Activated naive CD4-positive, alpha-beta T cell treated with anti-CD3 and anti-CD28 coated beads, Interleukin-2, amount 10 ng/mL, durations not matched to agents 7 days and 5 days (primary cell): ENCODE data around the gene MAL.

Source experiments
- CTCF ChIA-PET: fragments of 350-600 bp; sonication (Branson Sonifier 250); formaldehyde crosslinking; loops from one replicate; lab custom pipeline; 2021; ENCODE audit warnings: antibody characterized with exemption; lab: Charles Lee
- DNase-seq: peaks from one replicate; pipeline ENCODE4 v3.0.0-alpha.2; 2020
- H3K27ac Mint-ChIP-seq: one replicate; pipeline ENCODE4 v1.8.0; 2021; ENCODE audit warnings: mild to moderate bottlenecking, moderate library complexity, mixed read lengths
- H3K27me3 Mint-ChIP-seq: one replicate; pipeline ENCODE4 v1.8.0; 2021; ENCODE audit warnings: mild to moderate bottlenecking, mixed read lengths
- H3K36me3 Mint-ChIP-seq: one replicate; pipeline ENCODE4 v1.8.0; 2021; ENCODE audit warnings: mixed read lengths
- H3K4me1 Mint-ChIP-seq: one replicate; pipeline ENCODE4 v1.8.0; 2021; ENCODE audit warnings: mixed read lengths
- H3K4me3 Mint-ChIP-seq: one replicate; pipeline ENCODE4 v1.8.0; 2021; ENCODE audit warnings: mild to moderate bottlenecking, moderate library complexity, mixed read lengths
- H3K9me3 Mint-ChIP-seq: one replicate; pipeline ENCODE4 v1.8.0; 2021; ENCODE audit warnings: mixed read lengths

Gene MAL

GRCh38 chr2:95026471-95027368, 1.2 kb downstream of the MAL start:
- CTCF ChIA-PET: interaction anchor here (7.5 to 9.6 kb wide), 2 partner anchors 52 to 92 kb away, joined by 190 to 489 read pairs; partner anchors contain the start of gene MRPS5
- Mint-ChIP-seq H3K27me3 (peaks cover 5% of the 10 kb centered on the region), H3K27ac (peak overlapping the region; percentile 99), H3K4me1 (peaks cover 77% of the 10 kb centered on the region), H3K4me3 (peak overlapping the region; percentile 100), H3K9me3 (no peaks in the 10 kb centered on the region), H3K36me3 (peaks cover 51% of the 10 kb centered on the region)
- DNase-seq: peak; percentile 61

DNA sequence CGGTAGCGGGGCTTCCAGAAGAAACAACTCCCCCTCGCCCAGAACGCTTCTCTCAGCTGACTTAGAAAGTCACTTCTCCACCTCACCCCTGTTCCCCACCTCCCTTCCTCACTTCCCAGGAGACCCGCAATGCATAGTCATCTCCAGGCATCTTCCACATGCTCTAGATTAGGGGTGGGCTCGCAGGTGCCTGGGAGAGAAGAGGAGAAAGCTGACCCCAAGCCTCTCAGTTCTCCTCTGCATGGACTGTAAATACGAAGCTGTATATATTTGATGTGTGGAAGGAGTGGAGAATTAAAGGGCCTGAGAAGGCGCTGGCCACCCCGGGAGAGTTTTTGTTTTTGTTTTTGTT, 1.8 kb downstream of the MAL start:
- Mint-ChIP-seq H3K27me3 (peaks cover 5% of the 10 kb centered on the region), H3K9me3 (no peaks in the 10 kb centered on the region), H3K4me3 (peak overlapping the region; percentile 100), H3K27ac (peak overlapping the region; percentile 99), H3K4me1 (peaks cover 74% of the 10 kb centered on the region), H3K36me3 (peaks cover 53% of the 10 kb centered on the region)
- no peak for DNase-seq
- CTCF ChIA-PET: interaction anchor here (7.5 to 9.6 kb wide), 2 partner anchors 51 to 91 kb away, joined by 190 to 489 read pairs; partner anchors contain the start of gene MRPS5

GRCh38 chr2:95029898-95030341, 4.4 kb downstream of the MAL start:
- Mint-ChIP-seq H3K4me3 (peak overlapping the region; percentile 13), H3K4me1 (peaks cover 51% of the 10 kb centered on the region), H3K9me3 (no peaks in the 10 kb centered on the region), H3K27me3 (peaks cover 5% of the 10 kb centered on the region), H3K36me3 (peaks cover 63% of the 10 kb centered on the region), H3K27ac (no peak overlapping the region)
- CTCF ChIA-PET: interaction anchor here (0.9 kb wide), 2 partner anchors 50 to 85 kb away, joined by 3 read pairs; no protein-coding TSS in a partner anchor
- DNase-seq: no peak

DNA sequence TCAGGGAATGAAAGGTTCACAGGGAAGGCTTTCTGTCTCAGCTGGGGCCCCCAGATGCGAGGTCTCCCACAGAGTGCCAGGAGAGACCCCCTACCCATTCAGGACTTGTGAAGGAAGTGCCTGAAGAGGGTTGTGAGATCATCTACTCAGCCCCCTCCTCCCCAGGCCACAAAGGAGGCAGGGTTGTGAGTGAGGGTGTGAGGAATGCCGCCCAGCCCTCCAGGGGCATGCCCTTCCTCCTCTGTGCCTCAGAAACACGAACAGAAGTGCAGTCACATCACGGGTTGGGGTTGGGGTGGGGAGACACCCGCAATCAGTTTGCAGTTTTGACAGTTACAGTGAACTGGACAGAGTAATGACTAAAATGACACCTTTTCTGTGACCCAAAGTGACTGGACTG, 5.0 kb downstream of the MAL start:
- CTCF ChIA-PET: interaction anchor here (0.9 to 1.8 kb wide), 3 partner anchors 8 to 84 kb away, joined by 3 to 10 read pairs (median 4); no protein-coding TSS in a partner anchor
- Mint-ChIP-seq H3K27me3 (peaks cover 5% of the 10 kb centered on the region), H3K4me3 (no peak overlapping the region), H3K36me3 (peaks cover 67% of the 10 kb centered on the region), H3K9me3 (no peaks in the 10 kb centered on the region), H3K27ac (no peak overlapping the region), H3K4me1 (peaks cover 55% of the 10 kb centered on the region)
- DNase-seq: no peak

DNA sequence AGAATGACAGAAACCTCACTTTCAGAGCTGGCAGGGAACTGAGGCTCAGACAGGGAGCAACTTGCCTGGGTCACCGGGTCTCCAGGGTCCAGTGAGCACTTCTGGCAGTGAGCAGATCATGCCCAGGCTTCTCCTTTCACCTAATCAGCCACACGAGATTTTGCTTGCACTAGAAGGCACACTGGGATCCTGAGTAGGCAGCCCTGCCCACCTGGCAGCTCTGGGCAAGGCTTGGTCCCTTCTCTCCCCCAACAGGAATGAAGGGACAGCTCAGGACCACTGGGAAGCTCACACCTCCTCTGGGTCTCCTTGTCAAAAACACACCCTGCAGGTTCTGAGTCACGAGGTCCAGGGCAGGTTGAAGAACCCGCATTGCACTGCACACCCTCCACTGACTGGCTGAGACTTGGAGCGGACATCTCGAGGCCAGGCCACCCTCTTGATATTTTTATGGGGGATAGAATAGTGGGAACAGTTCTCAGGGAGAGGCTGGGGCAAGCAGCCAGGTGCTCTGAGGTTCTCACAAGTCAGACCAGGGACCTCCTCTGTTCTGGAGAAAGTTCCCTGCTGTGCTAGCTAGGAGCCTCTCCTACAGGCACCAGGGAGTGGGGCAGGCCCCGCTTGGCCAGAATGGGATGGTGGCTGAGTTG, 5.7 kb downstream of the MAL start:
- H3K4me3 Mint-ChIP-seq: no peak overlapping the region
- peaks cover 63% of the 10 kb centered on the region for H3K36me3 Mint-ChIP-seq
- no peak for DNase-seq
- CTCF ChIA-PET: interaction anchor here (1.4 to 1.8 kb wide), 4 partner anchors 9 to 84 kb away, joined by 4 to 10 read pairs (median 6); no protein-coding TSS in a partner anchor
- H3K27me3 Mint-ChIP-seq: no peaks in the 10 kb centered on the region
- peaks cover 56% of the 10 kb centered on the region for H3K4me1 Mint-ChIP-seq
- peak overlapping the region; percentile 11 for H3K27ac Mint-ChIP-seq
- H3K9me3 Mint-ChIP-seq: no peaks in the 10 kb centered on the region

- Mint-ChIP-seq H3K9me3 (no peaks in the 10 kb centered on the region), H3K4me3 (no peak overlapping the region), H3K4me1 (peaks cover 61% of the 10 kb centered on the region), H3K36me3 (peaks cover 63% of the 10 kb centered on the region), H3K27me3 (no peaks in the 10 kb centered on the region), H3K27ac (peak overlapping the region; percentile 11)
- DNase-seq: no peak
- CTCF ChIA-PET: interaction anchor here (1.4 to 1.8 kb wide), 4 partner anchors 9 to 84 kb away, joined by 4 to 10 read pairs (median 6); no protein-coding TSS in a partner anchor
Measured at GRCh38 chr2:95031726-95032116, 6.2 kb downstream of the MAL start.

DNA sequence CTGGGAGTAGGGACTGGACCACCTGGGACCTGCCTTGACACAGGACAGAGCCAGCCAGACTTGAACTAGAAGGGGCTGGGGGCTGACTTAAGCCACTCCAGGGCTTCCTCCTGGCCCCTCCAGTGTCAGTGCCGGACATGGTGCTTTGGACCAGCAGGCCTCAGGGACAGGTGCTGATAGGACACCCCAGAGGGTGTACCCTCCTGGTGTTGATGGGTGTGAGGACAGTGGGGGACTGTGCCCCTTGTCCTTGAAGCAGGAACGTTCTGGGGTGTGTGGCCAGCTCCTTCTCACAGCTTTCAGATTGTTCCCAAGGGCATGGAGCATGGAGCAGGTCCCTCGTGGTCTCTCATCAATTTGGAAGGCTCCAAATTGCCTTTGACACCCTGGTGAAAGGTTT, 6.8 kb downstream of the MAL start:
- Mint-ChIP-seq H3K27ac (no peak overlapping the region), H3K4me1 (peaks cover 63% of the 10 kb centered on the region), H3K4me3 (no peak overlapping the region)

DNA sequence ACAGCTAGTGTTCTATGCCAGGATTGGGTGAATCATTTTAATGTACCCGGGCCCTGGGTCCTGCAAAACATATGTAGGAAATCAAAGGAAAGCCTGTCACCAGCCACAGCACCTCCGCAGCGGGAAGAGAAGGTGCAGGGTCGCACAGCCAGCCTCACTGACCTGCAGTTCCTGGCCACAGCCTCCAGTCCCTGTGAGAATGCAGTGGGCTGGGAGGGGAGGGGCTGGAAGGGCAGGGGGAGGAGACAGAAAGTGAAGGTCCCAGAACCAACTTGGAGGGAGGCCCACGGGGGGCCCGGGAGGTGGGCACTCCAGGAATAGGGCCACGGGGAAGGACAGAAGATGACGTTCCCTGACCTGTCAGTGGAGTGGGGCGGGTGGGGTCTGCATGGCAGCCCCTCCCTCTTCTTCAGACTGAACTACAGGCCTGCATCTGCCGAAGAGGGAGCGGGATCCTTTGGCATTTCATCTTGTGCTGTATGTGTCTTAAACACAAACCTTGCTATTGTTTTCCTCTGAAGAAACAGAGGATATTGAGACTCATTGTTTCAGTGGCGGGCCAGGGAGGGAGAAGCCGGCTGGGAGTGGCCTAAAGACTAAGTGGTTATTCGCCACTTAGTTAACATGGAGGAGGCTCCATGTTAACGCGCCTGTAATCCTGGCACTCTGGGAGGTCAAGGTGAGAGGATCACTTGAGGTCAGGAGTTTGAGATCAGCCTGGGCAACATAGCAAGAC, 7.5 kb downstream of the MAL start:
- Mint-ChIP-seq H3K27ac (no peak overlapping the region), H3K4me1 (peaks cover 64% of the 10 kb centered on the region), H3K4me3 (no peak overlapping the region), H3K9me3 (no peaks in the 10 kb centered on the region), H3K36me3 (peaks cover 65% of the 10 kb centered on the region), H3K27me3 (no peaks in the 10 kb centered on the region)
- CTCF ChIA-PET: interaction anchor here (0.8 to 1.4 kb wide), 2 partner anchors 9 to 47 kb away, joined by 3 read pairs; no protein-coding TSS in a partner anchor
- no peak for DNase-seq

More for the DNA sequence above, 6.8 kb downstream of the MAL start:
- peaks cover 63% of the 10 kb centered on the region for H3K36me3 Mint-ChIP-seq
- H3K27me3 Mint-ChIP-seq: no peaks in the 10 kb centered on the region
- CTCF ChIA-PET: interaction anchor here (0.8 to 1.8 kb wide), 5 partner anchors 9 to 83 kb away, joined by 3 to 10 read pairs (median 5); no protein-coding TSS in a partner anchor
- no peak for DNase-seq
- H3K9me3 Mint-ChIP-seq: no peaks in the 10 kb centered on the region

- peaks cover 66% of the 10 kb centered on the region for H3K4me1 Mint-ChIP-seq
- no peak overlapping the region for H3K27ac Mint-ChIP-seq
Measured at GRCh38 chr2:95034221-95034620, 8.7 kb downstream of the MAL start.

DNA sequence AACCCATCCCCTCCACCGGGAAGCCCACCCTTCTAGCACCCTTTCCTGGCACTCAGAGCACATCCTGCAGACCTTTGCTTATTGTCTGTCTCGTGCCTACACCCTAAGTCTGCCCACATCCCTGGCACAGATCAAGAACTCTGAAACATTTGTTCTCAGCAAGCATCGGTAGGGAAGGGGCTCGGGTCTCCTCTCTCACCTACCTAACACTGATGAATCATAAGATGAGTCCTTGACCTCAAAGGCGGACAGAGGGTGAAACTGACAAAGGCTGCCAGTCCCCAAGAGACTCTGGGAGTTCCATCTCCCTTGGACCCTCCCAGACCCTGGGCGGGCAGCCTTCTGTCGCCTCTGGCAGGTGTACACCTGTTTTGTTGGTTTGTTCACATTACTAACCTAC, 9.3 kb downstream of the MAL start:
- no peaks in the 10 kb centered on the region for H3K27me3 Mint-ChIP-seq
- DNase-seq: no peak
- CTCF ChIA-PET: interaction anchor here (1.3 to 1.4 kb wide), 2 partner anchors 12 to 45 kb away, joined by 3 to 6 read pairs; no protein-coding TSS in a partner anchor
- peaks cover 64% of the 10 kb centered on the region for H3K4me1 Mint-ChIP-seq
- peak overlapping the region; percentile 54 for H3K27ac Mint-ChIP-seq
- H3K36me3 Mint-ChIP-seq: peaks cover 65% of the 10 kb centered on the region
- H3K4me3 Mint-ChIP-seq: no peak overlapping the region
- H3K9me3 Mint-ChIP-seq: no peaks in the 10 kb centered on the region

More at GRCh38 chr2:95034221-95034620, 8.7 kb downstream of the MAL start:
- Mint-ChIP-seq H3K36me3 (peaks cover 67% of the 10 kb centered on the region), H3K4me3 (no peak overlapping the region), H3K27me3 (no peaks in the 10 kb centered on the region), H3K9me3 (no peaks in the 10 kb centered on the region)
- CTCF ChIA-PET: interaction anchor here (1.3 to 1.4 kb wide), 2 partner anchors 11 to 46 kb away, joined by 3 to 6 read pairs; no protein-coding TSS in a partner anchor
- DNase-seq: no peak

DNA sequence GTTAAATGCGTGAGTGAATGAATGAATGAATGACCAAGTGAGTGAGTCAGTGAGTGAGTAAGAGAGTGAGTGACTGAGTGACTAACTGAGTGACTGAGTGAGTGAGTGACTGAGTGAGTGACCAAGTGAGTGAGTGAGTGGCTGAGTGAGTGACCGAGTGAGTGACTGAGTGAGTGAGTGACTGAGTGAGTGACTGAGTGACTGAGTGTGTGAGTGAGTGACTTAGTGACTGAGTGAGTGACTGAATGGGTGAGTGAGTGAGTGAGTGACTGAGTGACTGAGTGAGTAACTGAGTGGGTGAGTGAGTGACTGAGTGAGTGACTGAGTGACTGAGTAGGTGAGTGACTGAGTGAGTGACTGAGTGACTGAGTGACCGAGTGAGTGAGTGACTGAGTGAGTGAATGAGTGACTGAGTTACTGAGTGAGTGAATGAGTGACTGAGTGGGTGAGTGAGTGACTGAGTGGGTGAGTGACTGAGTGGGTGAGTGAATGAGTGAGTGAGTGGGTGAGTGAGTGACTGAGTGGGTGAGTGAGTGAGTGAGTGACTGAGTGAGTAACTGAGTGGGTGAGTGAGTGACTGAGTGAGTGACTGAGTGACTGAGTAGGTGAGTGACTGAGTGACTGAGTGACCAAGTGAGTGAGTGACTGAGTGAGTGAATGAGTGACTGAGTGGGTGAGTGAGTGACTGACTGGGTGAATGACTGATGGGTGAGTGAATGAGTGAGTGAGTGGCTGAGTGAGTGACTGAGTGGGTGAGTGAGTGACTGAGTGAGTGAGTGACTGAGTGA, 11.3 kb downstream of the MAL start:
- Mint-ChIP-seq H3K9me3 (no peaks in the 10 kb centered on the region), H3K4me3 (no peak overlapping the region), H3K27ac (peak overlapping the region; percentile 46), H3K4me1 (peaks cover 61% of the 10 kb centered on the region), H3K27me3 (no peaks in the 10 kb centered on the region), H3K36me3 (peaks cover 61% of the 10 kb centered on the region)
- no peak for DNase-seq
- CTCF ChIA-PET: no interaction called here

DNA sequence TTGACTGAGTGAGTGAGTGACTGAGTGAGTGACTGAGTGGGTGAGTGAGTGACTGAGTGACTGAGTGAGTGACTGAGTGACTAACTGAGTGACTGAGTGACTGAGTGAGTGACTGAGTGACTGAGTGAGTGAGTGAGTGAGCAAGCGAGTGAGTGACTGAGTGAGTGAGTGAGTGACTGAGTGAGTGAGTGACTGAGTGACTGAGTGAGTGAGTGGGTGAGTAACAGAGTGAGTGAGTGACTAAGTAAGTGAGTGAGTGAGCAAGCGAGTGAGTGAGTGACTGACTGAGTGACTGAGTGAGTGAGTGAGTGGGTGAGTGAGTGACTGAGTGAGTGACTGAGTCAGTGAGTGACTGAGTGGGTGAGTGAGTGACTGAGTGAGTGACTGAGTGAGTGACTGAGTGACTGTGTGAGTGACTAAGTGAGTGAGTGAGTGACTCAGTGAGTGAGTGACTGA, 11.9 kb downstream of the MAL start:
- peaks cover 62% of the 10 kb centered on the region for H3K36me3 Mint-ChIP-seq
- CTCF ChIA-PET: no interaction called here
- no peaks in the 10 kb centered on the region for H3K27me3 Mint-ChIP-seq
- peaks cover 61% of the 10 kb centered on the region for H3K4me1 Mint-ChIP-seq
- peak overlapping the region; percentile 46 for H3K27ac Mint-ChIP-seq
- DNase-seq: no peak
- H3K9me3 Mint-ChIP-seq: no peaks in the 10 kb centered on the region
- H3K4me3 Mint-ChIP-seq: no peak overlapping the region
